Measurements from ENCODE around the gene RUFY2. TPM values are rescaled to one million over a fixed set of nuclear protein-coding genes. Genes with fewer than 3 reads are reported as not detected.

The RUFY2 gene
- total RNA-seq, 1 donor from 2014 or later, result 23.1 TPM

GRCh38 chr10:68346774-68347173, 60.3 kb downstream of the RUFY2 start:
- Histone ChIP-seq H3K4me1 (no peaks in the 10 kb centered on the region), H3K9me3 (no peaks in the 10 kb centered on the region), H3K36me3 (peaks cover 84% of the 10 kb centered on the region), H3K4me3 (no peak overlapping the region), H3K27ac (no peak overlapping the region), H3K27me3 (no peaks in the 10 kb centered on the region)
- no peak for TF ChIP-seq CTCF (IDR thresholded peaks at IDR 0.05)
- DNase-seq (no peak), ATAC-seq (no peak)
- intact Hi-C loops (cut with DNase I), result no loop called here

GRCh38 chr10:68345621-68346020, 61.5 kb downstream of the RUFY2 start:
- intact Hi-C loops (cut with DNase I), result no loop called here
- Histone ChIP-seq H3K27me3 (no peaks in the 10 kb centered on the region), H3K4me1 (no peaks in the 10 kb centered on the region), H3K9me3 (no peaks in the 10 kb centered on the region), H3K27ac (no peak overlapping the region), H3K36me3 (peaks cover 84% of the 10 kb centered on the region), H3K4me3 (no peak overlapping the region)
- no peak for ATAC-seq
- DNase-seq, result no peak
- no peak for TF ChIP-seq CTCF (IDR thresholded peaks at IDR 0.05)

GRCh38 chr10:68342909-68343516, 64.1 kb downstream of the RUFY2 start:
- intact Hi-C loops (cut with DNase I), result no loop called here
- Histone ChIP-seq H3K27ac (no peak overlapping the region), H3K27me3 (no peaks in the 10 kb centered on the region), H3K36me3 (peaks cover 98% of the 10 kb centered on the region), H3K4me3 (no peak overlapping the region), H3K4me1 (peaks cover 7% of the 10 kb centered on the region), H3K9me3 (no peaks in the 10 kb centered on the region)
- no peak for DNase-seq
- ATAC-seq, result no peak
- TF ChIP-seq CTCF (IDR thresholded peaks at IDR 0.05), result no peak

GRCh38 chr10:68340358-68341080, 66.6 kb downstream of the RUFY2 start:
- intact Hi-C loops (cut with DNase I), result no loop called here
- no peak overlapping the region for H3K4me3 ChIP-seq
- H3K9me3 ChIP-seq, result no peaks in the 10 kb centered on the region
- peaks cover 32% of the 10 kb centered on the region for H3K4me1 ChIP-seq
- TF ChIP-seq CTCF (IDR thresholded peaks at IDR 0.05), result no peak
- DNase-seq (no peak), ATAC-seq (no peak)
- H3K36me3 ChIP-seq, result peaks cover 73% of the 10 kb centered on the region
- H3K27me3 ChIP-seq, result no peaks in the 10 kb centered on the region
- no peak overlapping the region for H3K27ac ChIP-seq

- intact Hi-C loops (cut with DNase I), result no loop called here
Observed at GRCh38 chr10:68336754-68337351, 70.2 kb downstream of the RUFY2 start.

More at GRCh38 chr10:68336754-68337351, 70.2 kb downstream of the RUFY2 start:
- no peak for TF ChIP-seq CTCF (IDR thresholded peaks at IDR 0.05)
- H3K4me1 ChIP-seq, result peaks cover 48% of the 10 kb centered on the region
- DNase-seq (no peak), ATAC-seq (no peak)
- no peak overlapping the region for H3K27ac ChIP-seq
- H3K27me3 ChIP-seq, result no peaks in the 10 kb centered on the region
- H3K9me3 ChIP-seq, result no peaks in the 10 kb centered on the region
- H3K4me3 ChIP-seq, result peak overlapping the region; percentile 15
- H3K36me3 ChIP-seq, result peaks cover 36% of the 10 kb centered on the region

All from upper lobe of right lung (tissue), 1 donor.